ENCODE data around the gene S100A9.
"Not testable (repeated sequence)": the region's sequence is repeated elsewhere in the genome, so short reads cannot be mapped to it uniquely, and the experiment has no call there.

S100A9 gene

GRCh38 chr1:153346077-153346723 lies 11.5 kb upstream of the S100A9 start:
- H3K4me1 ChIP-seq (ENCODE audit: control insufficient read depth, low read length), result no peaks in the 10 kb centered on the region
- no peak overlapping the region for H3K4me3 ChIP-seq (ENCODE audit: low read length)
- H3K4me2 ChIP-seq (ENCODE audit: low read length), result no peak overlapping the region

GRCh38 chr1:153347049-153347448 lies 10.6 kb upstream of the S100A9 start:
- H3K36me3 ChIP-seq (ENCODE audit: control insufficient read depth, low read length); H3K4me3 ChIP-seq (ENCODE audit: low read length); H3K27ac ChIP-seq (ENCODE audit: low read depth, low read length); H3K9me2 ChIP-seq (replicated peaks; ENCODE audit: control insufficient read depth, low read length); H3K4me1 ChIP-seq (ENCODE audit: control insufficient read depth, low read length); H3K79me2 ChIP-seq (ENCODE audit: control insufficient read depth, low read length); H4K20me1 ChIP-seq (ENCODE audit: control insufficient read depth, insufficient read depth, low read depth, low read length); H3F3A ChIP-seq (ENCODE audit: control insufficient read depth, insufficient read depth); H3K9me3 ChIP-seq (ENCODE audit: control insufficient read depth, insufficient read depth, low read length); H3K4me2 ChIP-seq (ENCODE audit: low read length): not testable (repeated sequence)
- peaks cover 26% of the 10 kb centered on the region for H3K27me3 ChIP-seq (ENCODE audit: control insufficient read depth, low read length)

More at GRCh38 chr1:153346077-153346723, 11.5 kb upstream of the S100A9 start:
- no peak for TF ChIP-seq EZH2phosphoT487 (IDR thresholded peaks at IDR 0.05; ENCODE audit: borderline replicate concordance, low read length)
- TF ChIP-seq CTCF (IDR thresholded peaks at IDR 0.05; ENCODE audit: low read depth, low read length, poor library complexity, severe bottlenecking), result no peak
- H3K27ac ChIP-seq (ENCODE audit: low read depth, low read length), result no peak overlapping the region
- no peaks in the 10 kb centered on the region for H3F3A ChIP-seq (ENCODE audit: control insufficient read depth, insufficient read depth)
- H3K36me3 ChIP-seq (ENCODE audit: control insufficient read depth, low read length), result no peaks in the 10 kb centered on the region
- H3K9me2 ChIP-seq (replicated peaks; ENCODE audit: control insufficient read depth, low read length), result no peaks in the 10 kb centered on the region
- peaks cover 27% of the 10 kb centered on the region for H3K27me3 ChIP-seq (ENCODE audit: control insufficient read depth, low read length)
- H3K9me3 ChIP-seq (ENCODE audit: control insufficient read depth, insufficient read depth, low read length), result no peaks in the 10 kb centered on the region
- no peaks in the 10 kb centered on the region for H4K20me1 ChIP-seq (ENCODE audit: control insufficient read depth, insufficient read depth, low read depth, low read length)
- no peaks in the 10 kb centered on the region for H3K79me2 ChIP-seq (ENCODE audit: control insufficient read depth, low read length)

GRCh38 chr1:153347856-153348255 lies 9.8 kb upstream of the S100A9 start:
- H3K4me2 ChIP-seq (ENCODE audit: low read length), result no peak overlapping the region
- H3K27me3 ChIP-seq (ENCODE audit: control insufficient read depth, low read length), result peaks cover 23% of the 10 kb centered on the region

More at GRCh38 chr1:153347856-153348255, 9.8 kb upstream of the S100A9 start:
- H3K36me3 ChIP-seq (ENCODE audit: control insufficient read depth, low read length), result no peaks in the 10 kb centered on the region
- TF ChIP-seq CTCF (IDR thresholded peaks at IDR 0.05; ENCODE audit: low read depth, low read length, poor library complexity, severe bottlenecking) (no peak), EZH2phosphoT487 (IDR thresholded peaks at IDR 0.05; ENCODE audit: borderline replicate concordance, low read length) (no peak)
- H3K9me3 ChIP-seq (ENCODE audit: control insufficient read depth, insufficient read depth, low read length), result no peaks in the 10 kb centered on the region
- no peaks in the 10 kb centered on the region for H3K9me2 ChIP-seq (replicated peaks; ENCODE audit: control insufficient read depth, low read length)
- no peaks in the 10 kb centered on the region for H3K4me1 ChIP-seq (ENCODE audit: control insufficient read depth, low read length)
- no peak overlapping the region for H3K27ac ChIP-seq (ENCODE audit: low read depth, low read length)
- no peaks in the 10 kb centered on the region for H4K20me1 ChIP-seq (ENCODE audit: control insufficient read depth, insufficient read depth, low read depth, low read length)
- no peaks in the 10 kb centered on the region for H3F3A ChIP-seq (ENCODE audit: control insufficient read depth, insufficient read depth)
- H3K4me3 ChIP-seq (ENCODE audit: low read length), result no peak overlapping the region
- no peaks in the 10 kb centered on the region for H3K79me2 ChIP-seq (ENCODE audit: control insufficient read depth, low read length)

Measured in DOHH2 (cell line).